HG03280 (cell line): Measurements from ENCODE around the gene CAMTA1.

Experiments
- ATAC-seq: cut with Tn5 transposase; IDR thresholded peaks from one replicate; pipeline ENCODE4 v1.9.1; 2021; ENCODE audit warnings: mild to moderate bottlenecking, moderate library complexity; ENCODE audit not compliant: unreplicated experiment

CAMTA1 gene

DNA sequence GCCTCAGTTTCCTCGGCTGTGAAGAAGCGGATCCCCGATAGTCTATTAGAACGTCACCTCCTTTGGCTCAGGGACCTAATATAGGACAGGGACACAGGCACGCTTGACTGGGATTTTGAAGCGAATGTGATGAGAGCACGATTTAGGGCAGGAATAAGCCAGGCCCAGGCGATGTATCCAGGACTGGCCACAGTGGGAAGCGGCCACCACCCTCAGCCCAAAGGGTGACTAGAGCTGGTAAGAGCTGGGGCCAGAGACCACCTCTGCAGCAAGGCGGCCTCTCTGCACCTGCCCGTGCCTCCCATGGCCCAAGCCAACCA is 885.9 kb downstream of the CAMTA1 start:
- no peak for ATAC-seq

DNA sequence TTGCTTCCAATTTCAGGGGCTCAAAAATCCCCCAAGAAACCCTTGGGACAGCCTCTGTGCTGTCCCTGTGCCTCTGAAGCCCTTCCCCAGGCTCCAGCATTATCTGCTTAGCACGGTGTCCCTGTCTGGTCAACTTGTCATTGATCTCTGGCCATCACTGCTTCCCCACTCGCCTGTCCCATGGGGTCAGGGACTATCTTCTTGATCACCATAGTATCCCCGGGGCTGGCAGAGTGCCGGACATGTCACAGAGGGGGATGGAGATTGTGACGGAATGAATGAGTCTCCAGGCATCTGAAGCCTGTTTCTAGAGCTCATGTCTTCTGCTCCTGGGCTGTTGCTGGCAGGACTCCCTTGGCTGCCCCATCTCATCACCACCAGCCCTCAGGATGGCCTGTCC is 886.4 kb downstream of the CAMTA1 start:
- no peak for ATAC-seq

DNA sequence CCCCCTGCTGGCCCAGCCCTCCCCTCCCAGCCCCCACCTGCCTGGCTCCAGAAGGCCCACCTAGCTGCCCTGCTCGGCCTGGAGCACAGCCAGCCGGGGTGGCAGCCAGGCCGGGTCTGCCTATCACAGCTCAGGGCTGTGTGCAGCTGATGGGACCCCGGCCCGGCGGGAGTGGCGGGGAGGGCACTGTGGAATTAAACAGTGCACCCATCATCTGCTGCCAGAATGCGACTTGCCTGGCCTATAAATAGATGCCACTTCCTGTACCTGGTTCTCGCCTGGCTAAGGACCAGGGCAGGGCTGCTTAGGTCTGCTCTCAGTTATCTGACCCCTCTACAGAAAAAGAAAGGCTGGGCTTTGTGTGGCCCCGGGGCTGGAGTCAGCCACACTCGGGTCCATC is 887.6 kb downstream of the CAMTA1 start:
- ATAC-seq = no peak

- no peak for ATAC-seq
These were observed 889.7 kb downstream of the CAMTA1 start for GRCh38 chr1:7674972-7675371.

DNA sequence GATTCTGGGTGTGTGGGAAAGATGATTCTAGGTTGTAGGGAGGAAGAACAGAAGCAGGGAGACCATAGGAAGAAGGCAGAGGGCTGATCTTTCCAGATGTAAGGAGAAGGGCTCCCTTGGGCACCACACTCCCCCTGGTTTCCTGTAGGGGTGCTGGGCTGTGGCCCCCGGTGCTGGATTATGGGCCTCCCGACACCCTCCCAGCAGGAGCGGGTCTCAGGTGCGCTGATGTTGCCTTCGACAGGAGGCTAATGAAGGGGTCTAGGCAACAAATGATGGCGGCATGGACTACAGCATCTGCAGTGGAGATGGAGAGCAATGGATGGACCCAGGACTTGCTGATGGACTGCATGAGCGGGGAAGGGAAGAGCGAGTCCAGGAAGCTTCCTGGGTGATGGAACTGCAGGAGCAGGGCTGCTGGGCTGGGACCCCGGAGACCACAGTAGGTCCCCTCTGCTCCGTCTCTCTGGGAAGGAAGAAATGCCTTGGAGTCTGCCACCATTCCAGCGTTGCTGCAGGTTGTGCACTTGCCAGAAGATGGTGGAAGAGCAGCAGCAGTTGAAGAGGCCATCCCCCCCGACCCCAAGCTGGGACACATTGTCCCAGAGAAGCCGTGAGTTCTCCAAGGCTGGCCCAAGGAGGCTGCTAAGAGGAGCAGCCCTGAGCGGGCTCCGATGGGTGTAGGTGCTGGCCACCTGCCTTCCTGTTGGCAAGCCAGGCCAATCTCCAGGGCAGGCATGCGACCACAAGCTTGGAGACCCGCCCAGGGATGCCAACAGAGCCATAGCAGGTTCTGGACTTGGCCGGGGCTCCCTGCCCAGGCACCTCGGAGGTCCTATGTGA is 890.4 kb downstream of the CAMTA1 start:
- no peak for ATAC-seq

DNA sequence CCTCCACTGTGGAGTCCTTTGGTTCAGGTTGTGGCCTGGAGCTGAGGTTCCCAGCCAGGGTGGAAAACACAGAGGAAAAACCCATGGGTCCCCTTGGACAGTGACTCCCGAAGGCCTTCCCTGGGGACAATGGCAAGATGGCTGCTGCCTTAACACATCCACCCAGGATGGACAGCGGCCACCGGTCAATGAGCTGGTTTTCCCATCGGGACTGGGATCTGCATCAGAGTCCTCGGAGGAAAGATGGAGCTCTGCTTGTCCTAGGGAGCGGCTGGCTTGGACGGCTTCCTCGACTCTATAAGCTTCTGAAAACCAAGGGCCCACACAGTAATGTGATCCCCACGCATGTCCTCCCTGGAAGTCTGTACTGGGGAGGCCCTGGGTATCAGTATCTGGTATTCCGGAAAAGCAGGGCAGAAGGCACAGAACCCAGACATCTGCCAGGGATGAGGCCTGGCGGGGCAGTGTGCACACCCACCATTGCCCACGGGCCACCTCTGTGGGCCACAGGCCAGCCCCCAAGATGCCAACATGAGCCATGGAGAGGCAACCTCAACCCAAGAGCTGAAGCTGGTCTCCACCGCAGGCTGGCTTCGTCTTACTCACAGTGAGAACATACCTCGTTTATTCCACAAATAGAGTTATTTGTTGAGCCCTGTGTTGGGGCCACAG is 891.2 kb downstream of the CAMTA1 start:
- ATAC-seq = no peak

DNA sequence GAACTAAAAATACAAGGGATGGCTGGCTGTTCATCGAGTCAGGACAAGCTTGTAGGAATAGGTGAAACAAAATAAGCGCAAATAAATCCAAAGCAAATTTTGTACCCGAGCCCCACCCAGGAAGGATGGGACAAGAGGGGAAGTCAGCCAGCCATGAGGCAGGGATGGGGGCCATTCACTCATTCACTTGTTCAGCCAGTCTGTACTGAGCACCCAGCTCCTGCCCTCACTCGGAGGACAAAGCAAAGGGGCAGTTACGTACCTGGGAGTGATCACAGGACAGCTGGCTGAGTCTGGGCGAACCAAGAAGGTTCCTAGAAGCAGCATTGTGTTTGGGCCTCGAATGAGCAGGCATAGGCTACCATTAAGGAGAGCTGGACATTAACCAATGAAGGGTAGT is 891.9 kb downstream of the CAMTA1 start:
- ATAC-seq = no peak

DNA sequence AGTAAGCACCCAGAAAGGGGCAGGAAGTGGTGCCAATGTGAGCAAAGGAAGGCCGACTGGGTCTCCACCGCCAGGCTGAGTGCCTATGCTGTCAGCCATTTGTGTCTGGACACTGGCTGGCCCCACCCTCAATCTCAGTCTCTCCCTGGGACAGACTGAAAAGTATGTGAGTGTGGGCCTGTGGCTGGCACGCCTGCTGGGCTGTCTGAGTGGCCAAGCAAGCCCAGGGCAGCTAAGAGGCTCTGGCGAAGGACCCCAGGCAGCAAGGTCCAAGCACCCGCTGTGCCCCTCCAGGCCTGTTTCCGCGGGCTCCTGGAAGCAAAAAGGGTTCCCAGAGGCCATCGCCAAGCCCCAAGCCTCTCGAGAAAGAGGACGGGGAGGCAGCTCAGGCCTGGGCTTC is 892.6 kb downstream of the CAMTA1 start:
- ATAC-seq = no peak

DNA sequence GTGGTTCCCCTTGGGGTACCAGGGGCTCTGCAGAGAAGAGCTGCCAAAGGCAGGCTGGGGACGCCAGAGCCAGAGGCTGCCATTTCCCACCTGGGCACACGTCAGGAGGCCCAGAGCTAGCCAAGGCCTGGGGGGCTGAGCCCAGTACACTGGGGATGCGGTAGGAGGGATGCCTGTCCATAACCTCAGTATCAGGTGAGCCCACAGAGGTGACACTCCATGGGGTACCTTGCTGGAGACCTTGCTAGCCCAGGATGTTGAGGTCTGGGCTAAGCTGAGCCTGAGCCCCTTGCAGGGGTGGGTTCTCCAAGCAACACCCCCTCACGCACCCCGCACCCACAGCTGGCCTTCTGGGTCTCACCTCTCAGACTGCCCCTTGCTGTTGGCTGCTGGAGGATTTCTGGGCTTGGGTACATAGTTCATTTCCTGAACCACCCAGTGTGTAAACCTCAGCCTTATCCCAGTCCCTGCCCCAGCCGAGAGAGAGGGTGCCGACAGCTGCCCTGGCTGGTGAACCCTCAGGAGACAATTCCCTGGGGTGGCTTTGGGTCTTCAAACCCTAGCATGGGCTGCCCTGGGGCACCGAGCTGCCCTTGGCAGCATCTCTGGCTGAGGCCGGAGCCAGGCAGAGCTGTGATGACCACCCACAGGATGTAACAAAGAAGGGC is 893.4 kb downstream of the CAMTA1 start:
- ATAC-seq = no peak

- no peak for ATAC-seq
These were observed 894.1 kb downstream of the CAMTA1 start for GRCh38 chr1:7679159-7679872.

GRCh38 chr1:7679873-7680206 is 894.6 kb downstream of the CAMTA1 start:
- no peak for ATAC-seq

- no peak for ATAC-seq
These were observed 895.1 kb downstream of the CAMTA1 start for GRCh38 chr1:7680207-7680954.

DNA sequence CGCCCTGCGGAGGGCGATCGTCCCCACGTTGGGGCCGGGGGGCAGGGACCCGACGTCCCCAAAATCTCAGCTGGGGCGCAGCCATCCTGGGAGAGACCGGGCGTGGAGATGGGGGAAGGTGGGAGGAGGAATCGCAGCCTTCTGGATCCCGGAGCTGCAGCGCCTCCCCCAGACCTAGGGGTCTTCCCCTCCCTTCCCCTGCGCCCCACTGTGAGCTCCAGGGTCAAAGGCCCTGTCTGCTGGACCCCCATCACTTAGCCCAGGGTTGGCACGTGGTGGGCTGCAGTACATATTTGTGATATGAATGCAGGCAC is 895.7 kb downstream of the CAMTA1 start:
- ATAC-seq = no peak

GRCh38 chr1:7681401-7681800 is 896.1 kb downstream of the CAMTA1 start:
- ATAC-seq = no peak

- ATAC-seq = no peak
These were observed 898.3 kb downstream of the CAMTA1 start for GRCh38 chr1:7683521-7683920.

DNA sequence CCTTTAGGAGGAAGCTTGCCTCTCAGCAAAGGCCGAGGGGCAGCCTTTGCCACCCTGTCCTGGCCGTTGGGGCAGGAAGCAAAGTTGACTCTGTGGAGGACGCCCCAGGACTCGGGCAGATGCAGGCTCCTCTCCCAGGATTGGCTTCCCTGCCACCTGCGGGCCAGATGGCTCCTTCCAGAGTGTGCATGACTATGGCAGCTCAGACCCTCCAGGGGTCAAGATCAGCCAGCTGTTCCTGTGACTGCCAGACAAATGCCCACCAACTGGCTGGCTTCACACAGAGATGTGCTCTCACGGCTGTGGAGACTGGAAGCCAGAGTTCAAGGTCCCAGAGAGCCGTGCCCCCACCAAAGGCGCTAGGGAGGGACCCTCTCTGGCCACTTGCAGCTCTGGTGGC is 898.9 kb downstream of the CAMTA1 start:
- ATAC-seq = no peak

DNA sequence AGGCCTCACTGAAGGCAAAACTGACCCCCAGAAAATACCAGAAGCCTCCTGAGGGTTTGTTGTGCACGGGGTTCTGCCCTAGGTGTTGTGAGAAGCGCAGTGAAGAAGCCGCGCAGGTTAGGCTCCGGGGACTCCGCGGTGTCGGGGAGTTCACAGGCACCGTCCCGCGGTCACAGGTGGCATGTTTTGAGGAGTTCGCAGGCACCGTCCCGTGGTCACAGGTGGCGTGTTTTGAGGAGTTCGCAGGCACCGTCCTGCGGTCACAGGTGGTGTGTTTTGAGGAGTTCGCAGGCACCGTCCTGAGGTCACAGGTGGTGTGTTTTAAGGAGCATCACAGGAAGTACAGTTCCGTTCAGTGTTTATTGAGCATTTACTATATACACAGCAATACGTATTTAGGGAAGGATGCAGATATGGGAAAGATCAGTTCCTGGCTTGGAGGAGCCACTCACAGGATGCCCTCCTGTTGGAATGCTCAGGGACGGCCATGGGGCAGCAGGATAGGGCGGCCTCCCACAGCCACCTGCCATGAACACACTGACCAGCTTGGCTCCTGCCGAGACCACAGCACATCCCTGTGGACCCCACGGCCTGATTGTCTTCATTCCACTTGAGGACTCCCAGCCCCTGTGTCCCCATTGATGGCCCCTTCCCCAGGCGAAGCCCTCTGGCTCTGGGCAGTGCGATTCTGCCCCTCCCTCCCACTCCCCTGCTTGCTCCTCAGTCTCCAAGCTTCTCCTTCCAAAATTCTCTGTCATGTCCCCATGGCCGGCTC is 899.8 kb downstream of the CAMTA1 start:
- no peak for ATAC-seq

DNA sequence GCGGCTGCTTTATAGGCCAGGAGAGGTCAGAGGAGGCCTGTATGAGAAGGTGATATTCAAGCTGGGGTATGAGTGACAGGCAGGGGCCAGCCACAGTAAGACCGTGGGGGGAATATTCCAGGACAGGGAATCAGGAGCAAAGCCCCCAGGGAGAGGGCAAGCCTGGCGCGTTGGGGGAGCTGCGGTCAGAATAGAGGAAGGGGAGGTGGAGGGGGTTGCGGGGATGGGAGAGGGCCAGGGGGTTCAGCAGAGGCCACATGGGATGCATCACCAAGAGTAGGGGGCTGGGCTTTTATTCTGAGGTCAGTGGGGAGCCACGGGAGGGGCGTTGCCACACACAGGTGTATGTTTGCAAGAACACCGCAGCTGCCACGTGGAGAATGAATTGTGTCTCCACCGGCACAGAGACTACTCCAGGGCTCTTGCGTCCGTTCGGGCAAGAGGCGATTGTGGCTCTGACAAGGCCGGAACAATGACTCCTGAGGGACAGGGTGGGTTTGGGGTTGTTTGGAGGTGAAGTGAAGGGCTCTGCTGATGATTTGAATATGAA is 901.1 kb downstream of the CAMTA1 start:
- ATAC-seq = no peak

DNA sequence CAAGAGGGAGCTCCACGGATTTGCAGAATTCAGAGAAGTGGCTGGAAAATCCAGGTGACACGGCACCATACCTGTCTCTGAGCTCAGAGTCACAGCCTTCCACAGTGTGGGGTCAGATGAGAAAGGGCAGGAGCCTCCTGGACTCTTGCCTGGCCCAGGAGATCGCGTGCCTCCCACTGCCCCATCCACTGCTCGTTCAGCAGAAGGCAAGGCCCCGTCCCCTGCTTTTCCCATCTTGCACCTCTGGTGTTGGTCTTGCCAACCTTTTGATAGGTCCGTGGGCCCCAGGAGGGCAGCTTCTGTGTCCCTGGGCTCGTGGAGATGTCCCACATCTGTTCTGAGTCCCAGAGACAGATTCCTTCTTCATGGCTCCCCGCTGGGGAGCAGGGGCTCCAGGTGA is 902.2 kb downstream of the CAMTA1 start:
- ATAC-seq = no peak

GRCh38 chr1:7688659-7689058 is 903.4 kb downstream of the CAMTA1 start:
- ATAC-seq = no peak
